Right hindlimb (tissue), 1 donor: Measurements from ENCODE around the gene LAMC3.

Source experiments
- DNase-seq: peaks from one replicate; pipeline ENCODE4 v3.0.0-alpha.2; 2018

The LAMC3 gene

GRCh38 chr9:131048820-131049219 is 39.8 kb downstream of the LAMC3 start:
- no peak for DNase-seq

GRCh38 chr9:131049829-131050715 is 41.1 kb downstream of the LAMC3 start:
- no peak for DNase-seq

GRCh38 chr9:131050831-131051230 is 41.9 kb downstream of the LAMC3 start:
- no peak for DNase-seq

GRCh38 chr9:131051592-131052517 is 42.9 kb downstream of the LAMC3 start:
- no peak for DNase-seq

GRCh38 chr9:131053896-131054295 is 44.9 kb downstream of the LAMC3 start:
- DNase-seq: no peak

GRCh38 chr9:131056781-131057506 is 48.0 kb downstream of the LAMC3 start:
- no peak for DNase-seq

GRCh38 chr9:131060900-131061630 is 52.1 kb downstream of the LAMC3 start:
- no peak for DNase-seq

GRCh38 chr9:131062969-131063368 is 54.0 kb downstream of the LAMC3 start:
- no peak for DNase-seq

- DNase-seq: no peak
Measured at GRCh38 chr9:131065599-131065998, 56.6 kb downstream of the LAMC3 start.

GRCh38 chr9:131067625-131068024 is 58.7 kb downstream of the LAMC3 start:
- DNase-seq: no peak

- no peak for DNase-seq
Measured at GRCh38 chr9:131068076-131068816, 59.3 kb downstream of the LAMC3 start.

GRCh38 chr9:131069699-131070098 is 60.7 kb downstream of the LAMC3 start:
- no peak for DNase-seq

GRCh38 chr9:131072107-131072870 is 63.3 kb downstream of the LAMC3 start:
- no peak for DNase-seq

- DNase-seq: no peak
Measured at GRCh38 chr9:131072871-131073237, 63.9 kb downstream of the LAMC3 start.

GRCh38 chr9:131076347-131077195 is 67.6 kb downstream of the LAMC3 start:
- DNase-seq: no peak

- DNase-seq: no peak
Measured at GRCh38 chr9:131078427-131079366, 69.7 kb downstream of the LAMC3 start.

- DNase-seq: no peak
Measured at GRCh38 chr9:131080589-131080988, 71.6 kb downstream of the LAMC3 start.

GRCh38 chr9:131081868-131082267 is 72.9 kb downstream of the LAMC3 start:
- DNase-seq: no peak
